ENCODE results near the gene MYH7B.

The MYH7B gene

DNA sequence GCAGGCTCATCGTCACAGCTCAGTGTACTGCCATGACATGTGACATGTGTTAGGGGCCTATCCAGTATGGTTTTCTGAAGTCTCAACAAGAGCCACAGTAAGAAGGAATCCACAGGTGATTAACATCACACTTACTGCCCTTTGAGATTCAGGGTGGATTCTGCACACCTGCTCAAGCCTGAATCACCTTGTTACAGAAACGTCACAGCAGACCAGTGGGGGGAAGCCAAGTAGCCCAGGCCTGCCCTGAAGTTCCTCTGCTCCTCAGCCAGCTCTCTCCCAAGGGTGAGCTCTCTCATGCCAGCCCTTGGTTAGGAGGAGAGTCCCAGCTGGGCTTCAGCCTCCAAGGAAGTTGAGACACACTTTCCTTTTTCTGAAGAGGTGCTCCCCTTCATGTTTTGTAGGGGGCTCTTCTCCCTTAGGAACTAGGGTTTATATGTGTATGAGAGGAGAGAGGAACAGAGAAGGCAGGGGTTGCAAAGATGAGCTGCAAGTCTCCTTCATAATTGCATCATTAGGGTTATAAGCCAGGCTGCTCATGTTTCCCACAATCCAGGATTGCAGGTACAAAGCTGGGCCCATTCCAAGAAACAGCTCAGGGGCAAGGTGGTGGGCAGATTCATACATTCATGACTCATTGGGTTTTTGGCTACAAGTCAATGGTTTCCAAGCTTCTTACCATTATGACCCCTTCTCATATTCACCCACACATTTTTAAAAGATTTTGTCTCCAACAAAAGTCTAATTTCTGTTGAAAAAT lies 11.7 kb upstream of the MYH7B start:
- peak; percentile 50 for DNase-seq (ENCODE audit: low read depth)
- TF ChIP-seq, protein P1, sequence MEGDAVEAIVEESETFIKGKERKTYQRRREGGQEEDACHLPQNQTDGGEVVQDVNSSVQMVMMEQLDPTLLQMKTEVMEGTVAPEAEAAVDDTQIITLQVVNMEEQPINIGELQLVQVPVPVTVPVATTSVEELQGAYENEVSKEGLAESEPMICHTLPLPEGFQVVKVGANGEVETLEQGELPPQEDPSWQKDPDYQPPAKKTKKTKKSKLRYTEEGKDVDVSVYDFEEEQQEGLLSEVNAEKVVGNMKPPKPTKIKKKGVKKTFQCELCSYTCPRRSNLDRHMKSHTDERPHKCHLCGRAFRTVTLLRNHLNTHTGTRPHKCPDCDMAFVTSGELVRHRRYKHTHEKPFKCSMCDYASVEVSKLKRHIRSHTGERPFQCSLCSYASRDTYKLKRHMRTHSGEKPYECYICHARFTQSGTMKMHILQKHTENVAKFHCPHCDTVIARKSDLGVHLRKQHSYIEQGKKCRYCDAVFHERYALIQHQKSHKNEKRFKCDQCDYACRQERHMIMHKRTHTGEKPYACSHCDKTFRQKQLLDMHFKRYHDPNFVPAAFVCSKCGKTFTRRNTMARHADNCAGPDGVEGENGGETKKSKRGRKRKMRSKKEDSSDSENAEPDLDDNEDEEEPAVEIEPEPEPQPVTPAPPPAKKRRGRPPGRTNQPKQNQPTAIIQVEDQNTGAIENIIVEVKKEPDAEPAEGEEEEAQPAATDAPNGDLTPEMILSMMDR (conservative IDR thresholded peaks at IDR 0.05; ENCODE audit: low read depth, low read length) = no peak
- no peak overlapping the region for H3K4me3 ChIP-seq (ENCODE audit: low read depth, low read length)

DNA sequence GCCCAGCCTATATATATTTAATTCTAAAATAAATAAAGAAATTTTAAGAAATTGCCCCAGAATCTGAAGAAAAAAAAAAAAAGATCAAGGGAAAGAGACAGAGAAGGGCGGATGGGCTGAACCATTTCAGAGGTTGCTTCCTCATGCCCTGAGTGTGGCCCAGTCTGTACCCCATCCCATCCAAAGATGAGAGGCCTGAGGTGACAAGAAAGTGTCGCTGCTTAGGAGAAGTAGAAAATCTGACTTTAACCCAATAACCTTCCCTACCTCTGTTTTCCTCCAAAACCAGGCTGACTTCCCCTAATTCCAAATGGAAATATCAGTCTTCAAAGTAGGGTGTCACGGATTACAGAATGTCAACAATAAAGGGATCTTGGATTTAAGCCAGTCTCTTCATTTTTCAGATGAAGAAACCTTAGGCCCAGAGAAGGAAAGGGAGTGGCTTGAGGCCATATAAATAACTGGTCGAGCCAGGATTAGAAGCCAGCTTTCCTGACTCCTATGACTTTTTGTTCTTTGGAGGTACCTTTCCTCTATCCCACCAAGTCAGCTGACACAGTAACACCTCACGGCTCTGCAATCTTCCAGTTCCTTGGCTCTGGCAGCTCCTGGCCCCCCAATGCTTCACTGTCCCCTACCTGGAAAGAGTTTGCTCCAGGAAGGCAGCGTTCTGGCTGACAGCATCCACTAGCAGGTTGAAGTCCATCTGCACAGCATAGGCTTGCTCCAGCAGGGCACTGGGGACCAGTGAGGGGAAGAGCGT lies 10.2 kb upstream of the MYH7B start:
- H3K4me3 ChIP-seq (ENCODE audit: low read depth, low read length) = no peak overlapping the region
- TF ChIP-seq, protein P1 (conservative IDR thresholded peaks at IDR 0.05; ENCODE audit: low read depth, low read length) = no peak
- peak; percentile 28 for DNase-seq (ENCODE audit: low read depth)

DNA sequence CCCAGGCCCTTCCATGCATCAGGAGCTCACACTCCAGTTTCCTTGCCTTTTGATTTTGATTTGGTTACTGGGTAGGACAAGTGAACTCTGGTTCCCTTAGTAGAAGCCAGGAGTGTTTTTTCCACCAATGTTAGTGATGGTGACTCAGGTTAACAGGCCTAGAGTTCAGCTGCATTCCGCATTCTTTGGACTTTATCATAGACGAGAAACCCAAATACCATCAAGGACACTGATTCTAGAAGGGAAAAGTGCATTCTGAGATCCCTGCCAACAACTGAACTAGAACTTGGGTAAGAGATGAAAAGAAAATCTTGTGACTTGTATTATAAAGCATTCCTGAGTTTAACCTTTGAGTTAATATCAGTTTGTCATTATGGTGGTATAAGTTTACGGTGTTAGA lies 9.0 kb upstream of the MYH7B start:
- peak; percentile 56 for DNase-seq (ENCODE audit: low read depth)
- H3K4me3 ChIP-seq (ENCODE audit: low read depth, low read length) = no peak overlapping the region
- TF ChIP-seq, protein P1 (conservative IDR thresholded peaks at IDR 0.05; ENCODE audit: low read depth, low read length) = no peak

DNA sequence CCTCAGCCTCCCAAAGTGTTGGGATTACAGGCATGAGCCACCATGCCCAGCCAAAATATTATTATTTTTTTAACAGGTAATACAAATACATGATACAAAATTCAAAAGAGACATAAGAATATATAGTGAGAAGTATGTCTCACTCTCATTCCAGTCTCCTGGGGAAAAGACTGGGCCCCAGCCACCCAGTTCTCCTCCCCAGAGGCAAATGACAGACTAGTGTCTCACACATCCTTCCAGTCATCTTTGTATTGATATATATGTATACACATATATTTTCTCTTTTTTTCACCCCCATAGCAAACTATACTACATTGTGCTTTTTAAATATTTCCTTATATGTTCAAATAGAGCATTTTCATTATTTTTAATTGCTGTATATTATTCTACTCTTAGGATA lies 8.3 kb upstream of the MYH7B start:
- H3K4me3 ChIP-seq (ENCODE audit: low read depth, low read length) = no peak overlapping the region
- TF ChIP-seq, protein P1 (conservative IDR thresholded peaks at IDR 0.05; ENCODE audit: low read depth, low read length) = no peak
- DNase-seq (ENCODE audit: low read depth) = no peak

DNA sequence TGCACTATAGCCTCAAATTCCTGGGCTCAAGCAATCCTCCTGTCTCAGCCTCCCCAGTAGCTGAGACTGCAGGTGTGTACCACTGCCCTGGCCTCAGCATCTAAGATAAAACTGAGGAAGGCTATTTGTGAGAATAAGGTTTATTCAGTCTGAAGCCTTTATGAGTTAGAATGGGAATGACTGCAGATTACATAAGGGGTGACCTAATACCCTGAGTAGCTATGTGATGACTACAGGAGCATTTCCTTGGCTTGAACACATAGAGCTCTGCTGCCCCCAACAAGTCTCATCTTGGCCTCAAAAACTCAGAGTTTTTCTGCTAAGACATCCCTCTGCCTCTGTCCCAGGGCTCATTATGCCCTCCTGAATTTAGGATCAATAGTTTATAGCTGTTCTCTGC lies 7.6 kb upstream of the MYH7B start:
- TF ChIP-seq, protein P1 (conservative IDR thresholded peaks at IDR 0.05; ENCODE audit: low read depth, low read length) = peak; percentile 24
- DNase-seq (ENCODE audit: low read depth) = peak; percentile 83

DNA sequence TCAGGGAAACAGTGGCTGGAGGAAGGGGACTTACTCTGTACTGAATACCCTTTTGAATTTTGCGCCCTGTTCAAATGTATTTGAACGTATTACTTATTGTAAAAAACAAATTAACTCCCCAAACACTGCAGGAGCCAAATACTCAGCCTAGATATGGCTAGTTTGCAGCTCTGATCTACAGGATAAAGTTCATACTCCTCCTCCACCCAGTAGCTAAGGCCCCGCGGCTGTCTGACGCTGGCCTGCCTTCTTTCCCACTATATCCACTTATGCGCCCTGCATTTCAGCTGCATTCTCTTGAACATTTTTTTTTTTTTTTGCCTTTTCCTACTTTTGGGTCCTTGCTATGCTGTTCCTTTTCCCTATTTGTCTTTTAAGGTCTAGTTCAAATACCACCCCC lies 6.5 kb upstream of the MYH7B start:
- H3K4me3 ChIP-seq (ENCODE audit: low read depth, low read length) = no peak overlapping the region
- TF ChIP-seq, protein P1 (conservative IDR thresholded peaks at IDR 0.05; ENCODE audit: low read depth, low read length) = no peak
- no peak for DNase-seq (ENCODE audit: low read depth)

More for the DNA sequence above, 7.6 kb upstream of the MYH7B start:
- H3K4me3 ChIP-seq (ENCODE audit: low read depth, low read length) = no peak overlapping the region
